AG04450 (cell line): ENCODE data around the gene GATB. TPM values are rescaled to one million over a fixed set of nuclear protein-coding genes. Genes with fewer than 3 reads are reported as not detected.
A peak's percentile ranks its signal among the peaks of the same experiment; 100 is the strongest.

ENCODE experiments used
- CTCF ChIA-PET: fragments of 300-600, 350-600 bp; formaldehyde crosslinking; extraction: SDS; loops from one replicate; lab custom pipeline; 2022; ENCODE audit warnings: antibody characterized with exemption, inconsistent platforms; lab: Charles Lee
- POLR2A ChIA-PET: fragments of 350-600 bp; formaldehyde crosslinking; extraction: SDS; loops from one replicate; lab custom pipeline; 2021; ENCODE audit warnings: antibody characterized with exemption, inconsistent platforms; lab: Yijun Ruan, JAX
- DNase-seq: peaks from one replicate; pipeline ENCODE4 v3.0.0-alpha.2; 2011; ENCODE audit warnings: low read depth, low spot score
- H3K27ac ChIP-seq: one replicate; pipeline ENCODE4 v1.5.1; 2012; ENCODE audit warnings: low read depth, low read length, control low read depth
- H3K27me3 ChIP-seq: one replicate; pipeline ENCODE4 v1.6.0; 2012; ENCODE audit warnings: low read length; ENCODE audit not compliant: control insufficient read depth, insufficient read depth
- H3K4me3 ChIP-seq: 2 replicates; pipeline ENCODE4 v1.5.1; 2011; ENCODE audit warnings: mild to moderate bottlenecking, low read depth, low read length, control low read depth
- H3K9me3 ChIP-seq: 2 replicates; pipeline ENCODE4 v1.5.1; 2012; ENCODE audit warnings: low read length; ENCODE audit not compliant: control insufficient read depth, insufficient read depth
- polyA plus RNA-seq: library from polyadenylated mRNA; depleted of rRNA; stranded (reverse); fragments of >200 nt; gene quantifications from 2 replicates; pipeline ENCODE4 v1.2.3, GENCODE V29; 2011
- TF ChIP-seq, protein P1 (sequence below): IDR thresholded peaks from 2 replicates; pipeline ENCODE4 v1.5.1; 2011; ENCODE audit warnings: low read depth, low read length, control low read depth, inconsistent platforms

Gene GATB
- polyA plus RNA-seq, 1 experiment = 28.0 TPM

GRCh38 chr4:151803246-151803645 lies 42.4 kb upstream of the GATB start:
- POLR2A ChIA-PET = no interaction called here
- TF ChIP-seq, protein P1, sequence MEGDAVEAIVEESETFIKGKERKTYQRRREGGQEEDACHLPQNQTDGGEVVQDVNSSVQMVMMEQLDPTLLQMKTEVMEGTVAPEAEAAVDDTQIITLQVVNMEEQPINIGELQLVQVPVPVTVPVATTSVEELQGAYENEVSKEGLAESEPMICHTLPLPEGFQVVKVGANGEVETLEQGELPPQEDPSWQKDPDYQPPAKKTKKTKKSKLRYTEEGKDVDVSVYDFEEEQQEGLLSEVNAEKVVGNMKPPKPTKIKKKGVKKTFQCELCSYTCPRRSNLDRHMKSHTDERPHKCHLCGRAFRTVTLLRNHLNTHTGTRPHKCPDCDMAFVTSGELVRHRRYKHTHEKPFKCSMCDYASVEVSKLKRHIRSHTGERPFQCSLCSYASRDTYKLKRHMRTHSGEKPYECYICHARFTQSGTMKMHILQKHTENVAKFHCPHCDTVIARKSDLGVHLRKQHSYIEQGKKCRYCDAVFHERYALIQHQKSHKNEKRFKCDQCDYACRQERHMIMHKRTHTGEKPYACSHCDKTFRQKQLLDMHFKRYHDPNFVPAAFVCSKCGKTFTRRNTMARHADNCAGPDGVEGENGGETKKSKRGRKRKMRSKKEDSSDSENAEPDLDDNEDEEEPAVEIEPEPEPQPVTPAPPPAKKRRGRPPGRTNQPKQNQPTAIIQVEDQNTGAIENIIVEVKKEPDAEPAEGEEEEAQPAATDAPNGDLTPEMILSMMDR = no peak
- no peak overlapping the region for H3K27ac ChIP-seq
- CTCF ChIA-PET = interaction anchor here (0.6 to 2.6 kb wide), 8 partner anchors 9 to 536 kb away, joined by 3 to 9 read pairs (median 4); partner anchors contain the start of gene GATB
- no peak for DNase-seq
- H3K4me3 ChIP-seq = no peak overlapping the region
- H3K9me3 ChIP-seq = no peaks in the 10 kb centered on the region
- peaks cover 3% of the 10 kb centered on the region for H3K27me3 ChIP-seq

GRCh38 chr4:151801547-151802516 lies 41.0 kb upstream of the GATB start:
- ChIA-PET CTCF (interaction anchor here (0.5 to 2.6 kb wide), 17 partner anchors 8 to 584 kb away, joined by 3 to 11 read pairs (median 4); partner anchors contain the start of gene GATB), POLR2A (interaction anchor here (0.6 kb wide), 1 partner anchor 1023 kb away, joined by 3 read pairs; no protein-coding TSS in a partner anchor)
- H3K9me3 ChIP-seq = no peaks in the 10 kb centered on the region
- H3K4me3 ChIP-seq = no peak overlapping the region
- TF ChIP-seq, protein P1 = peak; percentile 88
- H3K27ac ChIP-seq = no peak overlapping the region
- DNase-seq = peak; percentile 33
- H3K27me3 ChIP-seq = peaks cover 3% of the 10 kb centered on the region

DNA sequence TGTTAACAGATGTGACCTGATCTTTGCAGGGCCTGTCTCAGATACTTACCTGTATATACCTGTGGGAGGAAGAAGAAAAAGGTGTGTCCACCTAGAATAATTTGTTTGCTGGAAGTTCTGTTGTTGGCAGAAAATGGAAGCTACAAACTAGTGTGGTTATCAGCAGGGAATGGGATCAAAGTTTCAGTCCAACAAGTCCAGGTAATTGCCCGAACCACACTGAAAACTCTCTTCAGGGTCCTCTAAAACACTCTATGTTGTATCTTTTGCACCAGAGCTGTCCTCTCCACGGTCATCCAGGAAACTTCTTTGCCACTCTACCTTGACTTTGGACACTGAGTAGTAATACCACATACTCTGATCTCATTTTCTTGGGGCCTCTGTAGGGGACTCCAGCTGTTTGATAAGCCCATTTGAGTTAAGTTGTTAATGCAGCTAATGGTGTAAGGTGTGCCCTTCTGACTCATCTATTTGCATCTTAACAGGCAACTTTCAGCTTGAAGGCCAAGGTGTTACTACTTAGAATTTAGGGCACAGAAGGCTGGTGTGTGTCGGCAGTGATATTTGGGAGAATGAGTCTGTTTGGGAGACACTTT lies 38.7 kb upstream of the GATB start:
- Histone ChIP-seq H3K4me3 (no peak overlapping the region), H3K27ac (no peak overlapping the region), H3K9me3 (no peaks in the 10 kb centered on the region), H3K27me3 (peaks cover 4% of the 10 kb centered on the region)
- POLR2A ChIA-PET = no interaction called here
- DNase-seq = no peak
- CTCF ChIA-PET = no interaction called here
- TF ChIP-seq, protein P1 = no peak

- no peak for DNase-seq
- Histone ChIP-seq H3K27me3 (peaks cover 5% of the 10 kb centered on the region), H3K4me3 (no peak overlapping the region), H3K27ac (no peak overlapping the region), H3K9me3 (no peaks in the 10 kb centered on the region)
- CTCF ChIA-PET = no interaction called here
- POLR2A ChIA-PET = no interaction called here
- TF ChIP-seq, protein P1 = no peak
Measured at GRCh38 chr4:151798678-151799416, 38.0 kb upstream of the GATB start.
